A549 (cell line): ENCODE measurements around the gene P2RX5.

Experiments
- BHLHE40 ChIP-seq: IDR thresholded peaks from 2 replicates; pipeline ENCODE4 v1.6.1; 2012; ENCODE audit warnings: low read depth, low read length, inconsistent platforms
- CEBPB ChIP-seq, 2 experiments: fragments of >200 bp in 1 of 2; sonication (Bioruptor Twin) in 1 of 2; formaldehyde crosslinking in 1 of 2; IDR thresholded peaks; 2 replicates each; pipeline ENCODE4 v1.6.1; 2012 to 2016
- CHD4 ChIP-seq: fragments of 200-600 bp; sonication (generic); IDR thresholded peaks from 2 replicates; pipeline ENCODE4 v1.6.1; 2016; ENCODE audit warnings: antibody characterized with exemption, mild to moderate bottlenecking, borderline replicate concordance
- CTCF ChIP-seq: fragments of >200 bp; sonication (Bioruptor Twin); formaldehyde crosslinking; IDR thresholded peaks from 3 replicates; pipeline ENCODE4 v1.5.1; 2016
- EP300 ChIP-seq, 2 experiments: fragments of >200 bp; sonication (Bioruptor Twin); formaldehyde crosslinking; IDR thresholded peaks; 2 replicates in 1 of 2; 3 replicates in 1 of 2; pipeline ENCODE4 v1.6.1; 2016 to 2017
- ESRRA ChIP-seq: fragments of 150-350 bp; IDR thresholded peaks from 2 replicates; pipeline ENCODE4 v1.6.1; 2014; ENCODE audit warnings: mild to moderate bottlenecking, low read length, borderline replicate concordance
- HDAC2 ChIP-seq: fragments of 200-600 bp; sonication (generic); IDR thresholded peaks from 2 replicates; pipeline ENCODE4 v1.6.1; 2016
- KDM5A ChIP-seq: fragments of 200-600 bp; sonication (generic); IDR thresholded peaks from 2 replicates; pipeline ENCODE4 v1.6.1; 2016; ENCODE audit warnings: antibody characterized with exemption, mild to moderate bottlenecking
- MYC ChIP-seq: IDR thresholded peaks from 2 replicates; pipeline ENCODE4 v1.6.1; 2012; ENCODE audit warnings: mild to moderate bottlenecking, inconsistent platforms, low read length, improper control_type of control experiment, borderline replicate concordance
- PHF8 ChIP-seq: fragments of 200-600 bp; sonication (generic); IDR thresholded peaks from 2 replicates; pipeline ENCODE4 v1.6.1; 2016; ENCODE audit warnings: low read depth, mild to moderate bottlenecking, antibody characterized with exemption, moderate library complexity, borderline replicate concordance
- POLR2A ChIP-seq: IDR thresholded peaks from 2 replicates; pipeline ENCODE4 v1.6.1; 2012; ENCODE audit warnings: mild to moderate bottlenecking, low read length
- RCOR1 ChIP-seq: fragments of 150-350 bp; IDR thresholded peaks from 2 replicates; pipeline ENCODE4 v1.6.1; 2014; ENCODE audit warnings: antibody characterized with exemption, low read length, low read depth
- USF2 ChIP-seq: fragments of 450-650 bp; IDR thresholded peaks from 2 replicates; pipeline ENCODE4 v1.6.1; 2014; ENCODE audit warnings: antibody characterized with exemption
- TF ChIP-seq, protein P1 (sequence below): fragments of 150-350 bp; IDR thresholded peaks from 2 replicates; pipeline ENCODE4 v1.6.1; 2014; ENCODE audit warnings: low read depth, mild to moderate bottlenecking, low read length

GRCh38 chr17:3655766-3656165 lies 40.2 kb downstream of the P2RX5 start:
- TF ChIP-seq PHF8 = no peak
- TF ChIP-seq CHD4 = no peak
- TF ChIP-seq CTCF = no peak
- no peak for TF ChIP-seq KDM5A
- TF ChIP-seq EP300 (IDR thresholded peaks at IDR 0.05) = no peak
- no peak for TF ChIP-seq HDAC2
- no peak for TF ChIP-seq RCOR1
- TF ChIP-seq CEBPB (IDR thresholded peaks at IDR 0.05) = no peak
- no peak for TF ChIP-seq ESRRA
- TF ChIP-seq MYC = no peak
- TF ChIP-seq USF2 = no peak
- TF ChIP-seq, protein P1, sequence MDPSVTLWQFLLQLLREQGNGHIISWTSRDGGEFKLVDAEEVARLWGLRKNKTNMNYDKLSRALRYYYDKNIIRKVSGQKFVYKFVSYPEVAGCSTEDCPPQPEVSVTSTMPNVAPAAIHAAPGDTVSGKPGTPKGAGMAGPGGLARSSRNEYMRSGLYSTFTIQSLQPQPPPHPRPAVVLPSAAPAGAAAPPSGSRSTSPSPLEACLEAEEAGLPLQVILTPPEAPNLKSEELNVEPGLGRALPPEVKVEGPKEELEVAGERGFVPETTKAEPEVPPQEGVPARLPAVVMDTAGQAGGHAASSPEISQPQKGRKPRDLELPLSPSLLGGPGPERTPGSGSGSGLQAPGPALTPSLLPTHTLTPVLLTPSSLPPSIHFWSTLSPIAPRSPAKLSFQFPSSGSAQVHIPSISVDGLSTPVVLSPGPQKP = no peak
- TF ChIP-seq POLR2A = no peak
- TF ChIP-seq BHLHE40 = no peak
